Lung (tissue), 10 donors: Measurements from ENCODE around the gene PDE4DIP. TPM values are rescaled to one million over a fixed set of nuclear protein-coding genes. Genes with fewer than 3 reads are reported as not detected.
"Not testable (repeated sequence)": the region's sequence is repeated elsewhere in the genome, so short reads cannot be mapped to it uniquely, and the experiment has no call there.

Experiments used
- ATAC-seq: fragments of 200-7000 bp; cut with Tn5 transposase; one replicate; pipeline ENCODE4 v1.9.1; 2020; ENCODE audit warnings: moderate number of reproducible peaks; ENCODE audit not compliant: insufficient read depth, low FRiP score
- DNase-seq, 3 donors: peaks; one replicate each; pipeline ENCODE4 v3.0.0-alpha.2; 2013 to 2017
- H3K27ac ChIP-seq, 2 donors: one replicate each; pipeline ENCODE4 v1.5.1; 2013; ENCODE audit warnings: mild to moderate bottlenecking in 2 of 2, moderate library complexity in 2 of 2, control low read depth in 1 of 2, inconsistent platforms in 1 of 2, low read depth in 1 of 2, low read length in 1 of 2
- H3K27me3 ChIP-seq, 3 donors: one replicate each; pipeline ENCODE4 v1.5.1; 2013; ENCODE audit warnings: low read length in 2 of 3; ENCODE audit not compliant: control insufficient read depth in 3 of 3, insufficient read depth in 3 of 3
- H3K36me3 ChIP-seq, 4 donors: one replicate each; pipeline ENCODE4 v1.5.1; 2013; ENCODE audit warnings: low read length in 4 of 4, mild to moderate bottlenecking in 1 of 4, moderate library complexity in 1 of 4; ENCODE audit not compliant: control insufficient read depth in 4 of 4, insufficient read depth in 4 of 4
- H3K4me1 ChIP-seq, 5 donors: one replicate each; pipeline ENCODE4 v1.5.1; 2013; ENCODE audit warnings: low read length in 5 of 5, mild to moderate bottlenecking in 2 of 5, moderate library complexity in 1 of 5; ENCODE audit not compliant: control insufficient read depth in 5 of 5, insufficient read depth in 5 of 5
- H3K4me3 ChIP-seq: one replicate; pipeline ENCODE4 v1.5.1; 2013; ENCODE audit warnings: mild to moderate bottlenecking, control low read depth, moderate library complexity
- H3K9ac ChIP-seq, 2 donors: one replicate each; pipeline ENCODE4 v1.5.1; 2013; ENCODE audit warnings: low read length in 2 of 2, control low read depth in 1 of 2; ENCODE audit not compliant: insufficient read depth in 1 of 2
- H3K9me3 ChIP-seq, 4 donors: one replicate each; pipeline ENCODE4 v1.5.1; 2013; ENCODE audit warnings: low read length in 3 of 4, mild to moderate bottlenecking in 1 of 4, moderate library complexity in 1 of 4; ENCODE audit not compliant: control insufficient read depth in 4 of 4, insufficient read depth in 3 of 4
- WGBS, 2 donors: extraction: QIAGEN DNeasy Blood & Tissue Kit; methylation state at CpG; one replicate each; pipeline ENCODE4 v1.1.7; 2013; 5-methylcytosine and 5-hydroxymethylcytosine counted together
- polyA plus RNA-seq, 2 donors: library from polyadenylated mRNA; stranded (reverse); fragments of 200-250 nt; gene quantifications; one replicate each; pipeline ENCODE4 v1.2.1, GENCODE V29; 2013
- total RNA-seq, 2 donors: library from RNA; depleted of rRNA in 1 of 2; stranded (reverse); fragments of >200 nt in 1 of 2; gene quantifications; one replicate each; pipeline ENCODE4 v1.2.1, GENCODE V29; 2014 to 2021
- donor health status: Bipolar disorder and iron deficiency.
- donor health status: healthy.
- donor health status: DM: yes; HTN: yes; CAD: no.

Gene PDE4DIP
- total and polyA plus RNA-seq, 4 donors, result 32.5 to 146 (median 65.0) TPM

DNA sequence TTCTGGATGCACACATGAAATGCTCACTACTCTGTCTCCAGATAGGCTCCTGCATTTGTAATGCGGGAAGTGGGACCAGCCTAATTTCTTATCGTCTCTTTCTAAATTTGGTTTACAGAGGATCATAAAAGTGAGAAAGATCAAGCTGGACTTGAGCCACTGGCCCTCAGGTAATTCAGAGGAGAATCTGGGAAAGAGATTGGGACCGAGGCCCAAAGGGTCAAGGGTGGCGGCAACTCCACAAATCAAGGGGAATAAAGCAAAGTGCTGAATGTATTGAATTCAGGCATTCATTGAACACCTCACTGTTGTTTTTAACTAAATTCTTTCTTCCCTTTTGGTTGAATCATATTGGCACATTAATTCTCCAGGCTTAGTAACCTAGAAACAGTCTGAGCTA is 164.1 kb downstream of the PDE4DIP start:
- not testable (repeated sequence) for H3K4me3 ChIP-seq, H3K9me3 ChIP-seq, H3K36me3 ChIP-seq, DNase-seq, ATAC-seq, H3K27me3 ChIP-seq, H3K4me1 ChIP-seq, H3K9ac ChIP-seq, H3K27ac ChIP-seq
- no CpG with 5 or more reads among the region's 4 CpGs for WGBS, 2 donors

DNA sequence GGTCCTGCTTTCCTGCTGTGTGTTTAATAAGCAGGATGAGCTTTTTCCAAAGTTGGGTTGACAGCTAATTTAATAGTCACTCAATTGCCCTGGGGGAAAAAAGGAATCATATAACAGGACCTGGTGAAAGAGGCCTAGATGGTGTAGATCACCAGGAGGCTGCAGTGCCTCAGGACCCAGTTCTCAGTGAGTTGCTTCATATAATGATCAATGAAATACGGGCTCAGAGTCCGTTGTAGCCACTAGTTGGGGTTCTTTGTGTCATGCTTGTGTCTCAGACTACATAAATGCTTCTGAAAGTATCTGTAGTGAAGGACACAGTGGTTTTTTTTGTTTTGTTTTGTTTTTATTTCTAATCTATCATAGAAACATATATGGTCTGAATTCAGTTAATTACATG is 164.5 kb downstream of the PDE4DIP start:
- not testable (repeated sequence) for H3K4me1 ChIP-seq, H3K27me3 ChIP-seq, H3K27ac ChIP-seq, ATAC-seq, DNase-seq, H3K4me3 ChIP-seq, H3K36me3 ChIP-seq, H3K9me3 ChIP-seq, H3K9ac ChIP-seq
- 94% methylated on average over 2 of the region's 2 CpGs for WGBS, 2 donors

DNA sequence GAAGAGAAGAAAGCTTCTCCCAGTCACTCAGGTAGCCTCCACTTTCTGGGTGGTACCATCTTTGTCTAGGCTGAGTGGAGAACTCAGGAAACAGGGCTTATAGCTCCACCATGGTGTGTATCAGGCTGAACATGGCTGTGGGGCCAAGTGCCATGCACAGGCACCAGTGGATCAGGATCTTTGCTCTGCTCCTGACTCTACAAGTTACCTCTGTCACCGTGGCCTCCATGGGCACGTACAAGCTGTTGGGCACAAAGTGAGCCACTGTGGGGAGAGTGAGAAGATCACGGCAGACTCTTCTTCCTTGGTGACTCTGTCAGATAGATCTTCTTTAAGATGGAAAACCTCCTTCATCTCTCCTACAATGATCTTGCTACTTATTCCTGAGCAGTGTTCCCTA is 165.5 kb downstream of the PDE4DIP start:
- not testable (repeated sequence) for H3K9ac ChIP-seq, H3K4me1 ChIP-seq, H3K9me3 ChIP-seq, ATAC-seq, DNase-seq, H3K4me3 ChIP-seq, H3K27ac ChIP-seq, H3K36me3 ChIP-seq, H3K27me3 ChIP-seq
- 92 to 98% methylated on average over 3 of the region's 3 CpGs for WGBS, 2 donors

DNA sequence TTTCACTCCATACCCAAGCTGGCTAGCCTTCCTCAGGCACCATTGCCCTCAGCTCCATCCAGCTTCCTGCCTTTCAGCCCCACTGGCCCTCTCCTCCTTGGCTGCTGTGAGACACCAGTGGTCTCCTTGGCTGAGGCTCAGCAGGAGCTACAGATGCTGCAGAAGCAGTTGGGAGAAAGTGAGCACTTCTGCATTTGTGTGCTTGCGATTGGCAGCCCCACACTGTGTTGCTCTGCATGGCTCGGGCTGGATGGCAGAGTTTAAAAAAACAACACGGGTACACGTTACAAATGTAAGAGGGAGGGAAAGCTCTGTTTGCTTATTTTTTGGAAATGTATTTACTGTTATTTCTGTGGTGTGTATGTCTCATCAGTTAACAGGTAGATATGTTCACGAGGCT is 168.4 kb downstream of the PDE4DIP start:
- 0 to 74% methylated on average over 1 of the region's 5 CpGs for WGBS, 2 donors

DNA sequence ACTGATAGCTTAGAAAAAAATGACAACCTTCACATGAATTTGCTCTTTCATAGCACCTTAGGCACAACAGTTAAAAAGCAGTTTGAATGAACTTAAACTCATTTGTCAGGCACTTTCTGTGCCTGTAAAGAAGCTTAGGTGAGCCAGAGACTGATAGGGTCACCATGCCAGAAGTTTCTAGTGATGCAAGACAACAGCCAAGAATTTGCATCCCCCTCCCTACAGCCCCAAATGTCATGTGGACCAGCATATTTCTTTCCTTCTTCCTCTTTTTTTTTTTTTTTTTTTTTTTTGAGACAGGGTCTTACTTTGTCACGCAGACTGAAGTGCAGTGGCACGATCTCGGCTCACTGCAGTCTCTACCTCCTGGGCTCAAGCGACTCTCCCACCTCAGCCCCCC is 169.3 kb downstream of the PDE4DIP start:
- DNase-seq, H3K36me3 ChIP-seq, H3K27ac ChIP-seq, ATAC-seq, H3K9ac ChIP-seq, H3K4me1 ChIP-seq, H3K4me3 ChIP-seq, H3K9me3 ChIP-seq, H3K27me3 ChIP-seq: not testable (repeated sequence)
- 36 to 77% methylated on average over 4 of the region's 4 CpGs for WGBS, 2 donors

More for the DNA sequence above, 168.4 kb downstream of the PDE4DIP start:
- not testable (repeated sequence) for H3K4me1 ChIP-seq, H3K27me3 ChIP-seq, H3K36me3 ChIP-seq, H3K27ac ChIP-seq, DNase-seq, H3K9ac ChIP-seq, ATAC-seq, H3K9me3 ChIP-seq, H3K4me3 ChIP-seq

DNA sequence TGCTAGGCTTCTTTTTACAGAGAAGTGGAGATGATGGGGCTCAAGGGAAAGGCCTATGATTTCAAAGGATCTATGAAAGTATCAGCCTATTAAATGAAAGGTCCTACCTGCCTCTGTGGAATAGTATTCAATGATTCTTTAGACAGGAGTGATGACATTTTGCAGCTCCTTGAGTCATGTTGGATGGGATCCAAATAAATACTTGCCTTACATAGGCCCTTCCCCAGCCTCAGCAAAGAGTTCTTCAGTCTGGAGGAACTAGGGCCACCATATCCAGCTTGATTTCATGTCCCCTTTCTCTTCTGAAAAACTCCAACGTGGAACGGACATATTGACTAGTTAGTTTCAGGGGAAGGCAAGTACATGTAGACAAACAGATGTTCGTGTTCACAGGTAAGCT is 171.3 kb downstream of the PDE4DIP start:
- H3K4me1 ChIP-seq, DNase-seq, H3K27me3 ChIP-seq, ATAC-seq, H3K9me3 ChIP-seq, H3K4me3 ChIP-seq, H3K9ac ChIP-seq, H3K36me3 ChIP-seq, H3K27ac ChIP-seq: not testable (repeated sequence)
- WGBS, 2 donors, result 85 to 89% methylated on average over 3 of the region's 3 CpGs

DNA sequence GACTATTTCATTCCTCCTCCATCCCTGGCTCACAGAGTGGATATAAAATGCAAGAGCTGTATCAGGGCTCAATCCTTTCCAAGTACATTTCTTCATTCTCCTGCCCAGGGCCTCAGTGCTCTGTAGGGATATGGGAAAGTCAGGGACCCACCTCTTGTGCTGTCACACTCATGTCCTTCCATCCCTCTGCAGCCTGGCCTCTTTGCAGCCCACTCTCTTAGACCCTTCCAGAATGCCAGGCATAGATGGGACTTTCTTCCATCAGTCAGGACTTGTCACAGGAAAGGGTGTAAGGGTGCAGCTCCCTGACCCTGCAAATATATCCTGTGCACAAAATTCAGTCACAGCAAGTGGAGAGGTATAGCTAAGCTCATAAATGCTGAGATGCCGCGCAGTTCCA is 172.4 kb downstream of the PDE4DIP start:
- 100% methylated on average over 2 of the region's 2 CpGs for WGBS, 2 donors
- ATAC-seq, H3K4me1 ChIP-seq: not testable (repeated sequence)

DNA sequence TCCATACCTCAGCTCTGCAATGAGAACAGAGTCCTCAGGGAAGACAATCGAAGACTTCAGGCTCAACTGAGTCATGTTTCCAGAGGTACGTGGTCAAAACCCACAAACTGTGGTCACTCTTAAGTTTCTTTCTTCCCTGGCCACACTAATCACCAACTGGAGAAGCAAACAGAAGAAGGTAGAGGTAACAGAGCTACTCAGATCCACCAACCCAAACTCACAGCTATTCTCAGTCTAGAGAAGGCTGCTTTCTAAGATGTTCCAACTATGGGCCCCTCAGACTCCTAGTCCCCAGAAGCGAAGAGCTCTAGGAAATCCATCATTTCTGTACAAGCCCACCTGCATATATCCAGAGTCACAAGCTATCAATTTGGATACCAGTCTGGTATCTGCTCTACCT is 174.3 kb downstream of the PDE4DIP start:
- WGBS, 2 donors, result 81 to 86% methylated on average over 2 of the region's 3 CpGs

More for the DNA sequence above, 172.4 kb downstream of the PDE4DIP start:
- not testable (repeated sequence) for DNase-seq, H3K9me3 ChIP-seq, H3K4me3 ChIP-seq, H3K27me3 ChIP-seq, H3K36me3 ChIP-seq, H3K27ac ChIP-seq, H3K9ac ChIP-seq

DNA sequence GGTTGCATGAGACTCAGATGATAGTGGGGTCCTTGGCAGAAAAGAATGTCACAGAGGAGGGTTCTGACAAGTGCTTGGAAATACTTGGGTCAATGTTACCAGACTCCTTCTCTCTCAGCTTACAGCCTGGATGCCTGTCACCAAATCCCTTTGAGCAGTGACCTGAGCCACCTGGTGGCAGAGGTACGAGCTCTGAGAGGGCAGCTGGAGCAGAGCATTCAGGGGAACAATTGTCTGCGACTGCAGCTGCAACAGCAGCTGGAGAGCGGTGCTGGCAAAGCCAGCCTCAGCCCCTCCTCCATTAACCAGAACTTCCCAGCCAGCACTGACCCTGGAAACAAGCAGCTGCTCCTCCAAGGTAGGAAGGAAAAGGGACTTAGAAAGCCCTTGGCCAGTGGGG is 180.1 kb downstream of the PDE4DIP start:
- H3K9ac ChIP-seq, H3K4me1 ChIP-seq, H3K36me3 ChIP-seq, H3K27ac ChIP-seq, H3K27me3 ChIP-seq, H3K4me3 ChIP-seq, DNase-seq, ATAC-seq, H3K9me3 ChIP-seq: not testable (repeated sequence)
- WGBS, 2 donors, result no CpG with 5 or more reads among the region's 3 CpGs

More for the DNA sequence above, 174.3 kb downstream of the PDE4DIP start:
- not testable (repeated sequence) for H3K4me1 ChIP-seq, H3K9me3 ChIP-seq, DNase-seq, ATAC-seq, H3K4me3 ChIP-seq, H3K27me3 ChIP-seq, H3K27ac ChIP-seq, H3K9ac ChIP-seq, H3K36me3 ChIP-seq
